ENCODE results near the gene TMEM132A. TPM values are rescaled to one million over a fixed set of nuclear protein-coding genes. Genes with fewer than 3 reads are reported as not detected.

Gene TMEM132A
- total and polyA plus RNA-seq, 2 donors (not counting 1 experiment from before 2014, with no cell fraction given) = 6.9 to 13.2 TPM

DNA sequence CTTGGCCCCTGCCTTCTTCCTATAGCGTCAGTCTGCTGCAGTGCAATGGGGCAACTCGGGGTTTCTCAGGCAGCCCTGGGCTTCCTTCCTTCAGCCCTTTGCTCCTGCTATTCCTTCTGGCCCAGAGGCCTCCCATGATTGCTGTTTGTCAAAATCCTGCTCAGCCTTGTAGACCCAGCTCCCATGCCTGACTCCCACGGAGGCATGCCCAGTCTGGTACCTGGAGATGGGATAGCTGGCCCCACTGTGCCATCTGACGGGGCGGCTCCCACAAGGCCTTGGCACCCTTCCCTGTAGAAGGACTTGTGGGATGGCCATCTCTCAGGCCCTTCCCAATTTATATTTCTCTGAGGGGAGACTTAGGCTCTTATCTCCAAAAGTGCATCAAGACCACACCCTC lies 46.6 kb downstream of the TMEM132A start:
- TF ChIP-seq, protein P1, sequence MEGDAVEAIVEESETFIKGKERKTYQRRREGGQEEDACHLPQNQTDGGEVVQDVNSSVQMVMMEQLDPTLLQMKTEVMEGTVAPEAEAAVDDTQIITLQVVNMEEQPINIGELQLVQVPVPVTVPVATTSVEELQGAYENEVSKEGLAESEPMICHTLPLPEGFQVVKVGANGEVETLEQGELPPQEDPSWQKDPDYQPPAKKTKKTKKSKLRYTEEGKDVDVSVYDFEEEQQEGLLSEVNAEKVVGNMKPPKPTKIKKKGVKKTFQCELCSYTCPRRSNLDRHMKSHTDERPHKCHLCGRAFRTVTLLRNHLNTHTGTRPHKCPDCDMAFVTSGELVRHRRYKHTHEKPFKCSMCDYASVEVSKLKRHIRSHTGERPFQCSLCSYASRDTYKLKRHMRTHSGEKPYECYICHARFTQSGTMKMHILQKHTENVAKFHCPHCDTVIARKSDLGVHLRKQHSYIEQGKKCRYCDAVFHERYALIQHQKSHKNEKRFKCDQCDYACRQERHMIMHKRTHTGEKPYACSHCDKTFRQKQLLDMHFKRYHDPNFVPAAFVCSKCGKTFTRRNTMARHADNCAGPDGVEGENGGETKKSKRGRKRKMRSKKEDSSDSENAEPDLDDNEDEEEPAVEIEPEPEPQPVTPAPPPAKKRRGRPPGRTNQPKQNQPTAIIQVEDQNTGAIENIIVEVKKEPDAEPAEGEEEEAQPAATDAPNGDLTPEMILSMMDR (conservative IDR thresholded peaks at IDR 0.05 in 1 of 2, IDR thresholded peaks at IDR 0.05 in 1 of 2; ENCODE audit: low read depth in 1 of 2, low read length in 2 of 2) = no peak
- Histone ChIP-seq H3K9me3 (ENCODE audit: control insufficient read depth, insufficient read depth, low read depth, low read length) (no peaks in the 10 kb centered on the region), H2AFZ (ENCODE audit: low read length) (no peak overlapping the region), H3K4me1 (ENCODE audit: control insufficient read depth, extremely low read depth, insufficient read depth, low read length) (no peaks in the 10 kb centered on the region), H3K27ac (ENCODE audit: insufficient read depth, low read length) (no peak overlapping the region), H3K9ac (ENCODE audit: insufficient read depth, low read length) (no peak overlapping the region), H3K27me3 (ENCODE audit: control insufficient read depth, insufficient read depth, low read length) (peaks cover 3% of the 10 kb centered on the region), H3K4me3 (replicated peaks in 1 of 4; ENCODE audit: control extremely low read depth in 1 of 4, insufficient read depth in 1 of 4, low read depth in 3 of 4, low read length in 4 of 4) (no peak overlapping the region), H3K79me2 (ENCODE audit: control insufficient read depth, insufficient read depth, low read length) (no peaks in the 10 kb centered on the region), H3K36me3 (ENCODE audit: control insufficient read depth, insufficient read depth, low read length) (no peaks in the 10 kb centered on the region), H4K20me1 (ENCODE audit: control insufficient read depth, extremely low read depth, insufficient read depth, low read length) (no peaks in the 10 kb centered on the region), H3K4me2 (ENCODE audit: extremely low read depth, insufficient read depth, low read length) (no peak overlapping the region)
- DNase-seq (ENCODE audit: low read depth in 2 of 2) = no peak

DNA sequence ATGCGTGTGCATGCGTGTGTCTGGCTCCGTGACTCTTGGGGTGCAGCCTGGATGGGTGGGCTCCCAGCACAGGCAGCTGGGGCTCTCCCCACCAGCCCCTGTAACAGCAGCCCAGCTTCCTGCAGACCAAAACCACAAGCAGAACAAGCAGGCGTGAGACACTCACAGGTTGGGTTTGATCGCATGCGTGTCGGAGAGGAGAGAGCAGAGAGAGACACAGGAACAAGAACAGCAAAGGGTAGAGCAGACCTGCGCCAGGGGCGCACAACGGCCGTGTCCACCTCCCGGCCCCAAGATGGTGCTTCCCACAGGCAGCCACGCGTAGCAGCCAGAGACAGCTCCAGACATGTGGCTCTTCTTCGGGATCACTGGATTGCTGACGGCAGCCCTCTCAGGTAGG lies 47.3 kb downstream of the TMEM132A start, which contains the start of gene CD6:
Gene CD6 (plus strand): TSS at position 161 of the 400 bp plus-strand sequence. CDS start 186 bp downstream, at position 347.
- TF ChIP-seq EZH2 (IDR thresholded peaks at IDR 0.05; ENCODE audit: low read length, missing control alignments) = no peak
- H2AFZ ChIP-seq (ENCODE audit: low read length) = no peak within 1 kb of the TSS
- peaks cover 3% of the 10 kb centered on the region for H3K27me3 ChIP-seq (ENCODE audit: control insufficient read depth, insufficient read depth, low read length)
- H4K20me1 ChIP-seq (ENCODE audit: control insufficient read depth, extremely low read depth, insufficient read depth, low read length) = no peaks in the 10 kb centered on the region
- H3K27ac ChIP-seq (ENCODE audit: insufficient read depth, low read length) = no peak within 1 kb of the TSS
- H3K4me2 ChIP-seq (ENCODE audit: extremely low read depth, insufficient read depth, low read length) = no peak within 1 kb of the TSS
- H3K9me3 ChIP-seq (ENCODE audit: control insufficient read depth, insufficient read depth, low read depth, low read length) = no peaks in the 10 kb centered on the region
- DNase-seq (ENCODE audit: low read depth in 2 of 2) = no peak
- no peak within 1 kb of the TSS for H3K4me3 ChIP-seq (replicated peaks in 1 of 4; ENCODE audit: control extremely low read depth in 1 of 4, insufficient read depth in 1 of 4, low read depth in 3 of 4, low read length in 4 of 4)
- no peaks in the 10 kb centered on the region for H3K79me2 ChIP-seq (ENCODE audit: control insufficient read depth, insufficient read depth, low read length)
- H3K9ac ChIP-seq (ENCODE audit: insufficient read depth, low read length) = no peak within 1 kb of the TSS
- H3K4me1 ChIP-seq (ENCODE audit: control insufficient read depth, extremely low read depth, insufficient read depth, low read length) = no peaks in the 10 kb centered on the region
- H3K36me3 ChIP-seq (ENCODE audit: control insufficient read depth, insufficient read depth, low read length) = no peaks in the 10 kb centered on the region

DNA sequence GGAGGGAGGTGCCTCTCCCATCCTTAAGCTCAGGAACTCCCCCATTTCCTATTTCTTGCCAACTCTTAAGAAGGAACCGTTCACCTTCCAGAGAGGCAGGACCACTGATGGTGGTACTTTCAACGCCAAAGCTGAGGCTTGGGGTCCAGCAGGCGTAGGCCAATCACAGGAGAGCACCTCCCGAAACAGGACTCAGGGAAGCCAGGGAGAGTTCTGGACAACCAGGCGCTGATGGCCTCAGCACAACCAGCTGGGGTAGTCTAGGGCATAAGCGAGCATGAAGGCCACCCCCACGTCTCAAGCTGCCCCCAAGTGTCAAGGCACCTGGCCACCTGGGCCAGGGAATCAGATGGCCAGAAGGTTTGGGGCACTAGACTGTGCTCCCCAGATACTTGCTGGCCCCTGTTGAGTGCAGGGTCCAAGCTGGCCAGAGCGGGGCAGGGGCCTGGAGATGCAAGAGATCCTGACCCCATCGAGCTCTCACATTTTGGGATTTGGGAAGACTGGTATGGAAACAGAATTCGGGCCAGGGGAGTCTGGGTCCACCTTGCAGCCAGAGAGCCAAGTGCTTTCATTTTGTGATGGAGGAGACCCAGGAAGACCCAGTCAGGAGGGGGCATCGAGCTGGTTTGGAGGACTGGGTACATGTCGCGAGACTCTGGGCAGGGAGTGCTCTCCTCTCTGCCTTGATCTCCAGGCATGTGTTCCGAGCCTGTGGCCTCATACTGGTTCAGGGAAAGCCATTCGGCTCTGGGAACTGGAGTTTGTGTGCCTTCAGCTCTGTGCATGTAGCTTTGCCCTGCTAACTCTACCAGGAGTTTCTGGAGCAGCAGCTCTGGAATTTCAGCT lies 48.1 kb downstream of the TMEM132A start:
- Histone ChIP-seq H3K36me3 (ENCODE audit: control insufficient read depth, insufficient read depth, low read length) (no peaks in the 10 kb centered on the region), H3K9me3 (ENCODE audit: control insufficient read depth, insufficient read depth, low read depth, low read length) (no peaks in the 10 kb centered on the region), H3K79me2 (ENCODE audit: control insufficient read depth, insufficient read depth, low read length) (no peaks in the 10 kb centered on the region), H2AFZ (ENCODE audit: low read length) (no peak overlapping the region), H3K4me2 (ENCODE audit: extremely low read depth, insufficient read depth, low read length) (no peak overlapping the region), H3K9ac (ENCODE audit: insufficient read depth, low read length) (no peak overlapping the region), H3K27ac (ENCODE audit: insufficient read depth, low read length) (no peak overlapping the region), H3K27me3 (ENCODE audit: control insufficient read depth, insufficient read depth, low read length) (no peaks in the 10 kb centered on the region), H3K4me1 (ENCODE audit: control insufficient read depth, extremely low read depth, insufficient read depth, low read length) (no peaks in the 10 kb centered on the region), H3K4me3 (replicated peaks in 1 of 4; ENCODE audit: control extremely low read depth in 1 of 4, insufficient read depth in 1 of 4, low read depth in 3 of 4, low read length in 4 of 4) (no peak overlapping the region), H4K20me1 (ENCODE audit: control insufficient read depth, extremely low read depth, insufficient read depth, low read length) (no peaks in the 10 kb centered on the region)
- TF ChIP-seq, protein P1 (conservative IDR thresholded peaks at IDR 0.05 in 1 of 2, IDR thresholded peaks at IDR 0.05 in 1 of 2; ENCODE audit: low read depth in 1 of 2, low read length in 2 of 2) = no peak
- no peak for TF ChIP-seq EZH2 (IDR thresholded peaks at IDR 0.05; ENCODE audit: low read length, missing control alignments)
- no peak for DNase-seq (ENCODE audit: low read depth in 2 of 2)
